DLD1 (cell line): Measurements from ENCODE around the gene SCN8A.
"Not testable (repeated sequence)": the region's sequence is repeated elsewhere in the genome, so short reads cannot be mapped to it uniquely, and the experiment has no call there.

Experiments used
- in situ Hi-C: cut with HindIII; loops from 2 replicates; pipeline ENCODE4 v1.10.0; 2017; ENCODE audit warnings: low sequenced_read_pairs

Gene SCN8A

DNA sequence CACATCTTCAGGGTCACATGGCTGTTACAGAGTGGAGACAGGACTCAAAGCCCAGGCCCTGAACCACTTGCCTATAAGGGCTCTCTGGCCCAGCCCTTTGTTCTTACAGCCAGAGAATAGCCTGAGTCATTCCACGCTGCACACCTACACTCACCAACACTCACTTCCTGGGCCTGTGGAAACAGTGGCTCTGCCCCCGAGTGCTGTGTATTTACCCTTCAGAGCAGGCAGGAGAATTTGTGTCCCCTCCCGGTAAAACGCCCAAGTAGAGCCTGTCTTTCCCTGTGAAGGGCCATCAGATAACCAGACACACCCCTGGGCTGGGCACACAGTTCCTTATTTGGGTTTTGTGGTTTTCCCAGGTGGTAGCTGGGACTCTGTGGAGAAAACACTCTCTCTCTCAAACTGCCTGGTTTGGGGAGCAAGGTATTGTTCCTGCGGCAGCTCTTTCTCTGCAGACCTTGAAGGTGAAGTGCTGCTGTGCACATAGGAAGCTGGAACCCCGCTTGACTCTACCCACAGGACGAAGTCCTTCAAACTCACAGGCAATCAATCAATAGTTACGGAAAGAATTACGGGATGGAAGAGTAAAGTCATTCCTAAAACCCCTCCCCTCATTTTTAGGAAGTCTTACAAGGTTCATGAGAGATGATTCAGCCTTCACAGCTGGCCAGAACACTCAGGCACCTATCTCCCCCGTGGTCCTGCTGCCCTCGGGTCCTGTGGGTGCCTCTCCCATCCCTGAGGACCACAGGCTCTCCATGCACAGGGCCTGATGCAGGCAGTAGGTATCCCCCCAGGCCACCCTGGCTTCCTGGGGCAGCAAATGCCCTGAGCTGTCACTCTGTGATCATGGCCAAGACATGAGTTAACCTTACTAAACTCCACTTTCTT, 237.1 kb downstream of the SCN8A start:
- in situ Hi-C loops = no loop called here

DNA sequence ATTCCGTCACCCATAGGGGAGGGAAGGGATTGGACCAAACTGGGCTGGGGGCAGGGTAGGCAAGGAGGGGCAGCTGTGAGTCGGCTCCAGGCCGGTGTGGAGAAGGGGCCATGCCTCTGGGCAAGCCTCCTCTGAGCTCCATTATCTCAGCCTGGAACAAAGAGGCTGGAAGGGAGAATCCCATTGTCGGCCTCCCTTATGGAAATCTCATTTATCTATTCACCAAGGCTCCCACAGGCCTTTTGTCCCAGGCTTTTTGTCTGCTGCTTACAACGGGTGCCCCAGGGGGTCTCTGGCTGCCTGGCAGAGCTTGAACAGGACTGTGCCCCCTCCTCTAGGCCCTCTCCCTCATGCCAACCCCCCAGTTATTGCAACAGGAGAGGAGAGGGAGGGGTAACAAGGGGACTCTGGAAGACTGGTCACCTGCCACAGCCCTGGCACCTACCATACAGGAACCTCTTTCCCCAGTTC, 238.0 kb downstream of the SCN8A start:
- in situ Hi-C loops = no loop called here

DNA sequence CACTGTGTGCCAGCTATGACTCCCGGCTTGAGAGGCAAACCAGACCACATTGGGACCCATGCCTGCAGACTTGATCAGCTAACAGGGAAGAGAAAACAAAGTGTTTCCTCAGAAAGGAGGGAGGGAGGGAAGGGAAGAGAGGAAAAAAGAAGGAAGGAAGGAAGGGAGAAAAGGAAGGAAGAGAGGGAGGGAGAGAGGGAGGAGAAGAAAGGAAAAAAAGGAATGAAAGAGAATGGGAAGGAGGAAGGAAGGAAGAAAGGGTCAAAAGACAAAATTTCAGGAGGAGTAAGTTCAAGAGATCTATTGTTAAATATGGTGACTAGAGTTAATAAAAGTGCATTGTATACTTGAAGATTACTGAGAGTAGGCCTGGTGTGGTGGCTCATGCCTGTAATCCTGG, 238.6 kb downstream of the SCN8A start:
- in situ Hi-C loops = no loop called here

DNA sequence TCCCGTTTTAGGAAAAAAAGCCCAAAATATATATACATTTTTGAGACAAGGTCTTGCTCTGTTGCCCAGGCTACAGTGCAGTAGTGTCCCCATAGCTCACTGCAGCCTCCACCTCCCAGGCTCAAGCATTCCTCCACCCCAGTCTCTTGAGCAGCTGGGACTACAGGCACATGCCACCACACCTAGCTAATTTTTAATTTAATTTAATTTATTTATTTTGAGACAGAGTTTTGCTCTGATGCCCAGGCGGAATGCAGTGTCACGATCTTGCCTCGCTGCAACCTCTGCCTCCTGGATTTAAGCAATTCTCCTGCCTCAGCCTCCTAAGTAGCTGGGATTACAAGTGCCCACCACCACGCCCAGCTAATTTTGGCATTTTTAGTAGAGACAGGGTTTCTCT, 240.8 kb downstream of the SCN8A start:
- in situ Hi-C loops = not testable (repeated sequence)

DNA sequence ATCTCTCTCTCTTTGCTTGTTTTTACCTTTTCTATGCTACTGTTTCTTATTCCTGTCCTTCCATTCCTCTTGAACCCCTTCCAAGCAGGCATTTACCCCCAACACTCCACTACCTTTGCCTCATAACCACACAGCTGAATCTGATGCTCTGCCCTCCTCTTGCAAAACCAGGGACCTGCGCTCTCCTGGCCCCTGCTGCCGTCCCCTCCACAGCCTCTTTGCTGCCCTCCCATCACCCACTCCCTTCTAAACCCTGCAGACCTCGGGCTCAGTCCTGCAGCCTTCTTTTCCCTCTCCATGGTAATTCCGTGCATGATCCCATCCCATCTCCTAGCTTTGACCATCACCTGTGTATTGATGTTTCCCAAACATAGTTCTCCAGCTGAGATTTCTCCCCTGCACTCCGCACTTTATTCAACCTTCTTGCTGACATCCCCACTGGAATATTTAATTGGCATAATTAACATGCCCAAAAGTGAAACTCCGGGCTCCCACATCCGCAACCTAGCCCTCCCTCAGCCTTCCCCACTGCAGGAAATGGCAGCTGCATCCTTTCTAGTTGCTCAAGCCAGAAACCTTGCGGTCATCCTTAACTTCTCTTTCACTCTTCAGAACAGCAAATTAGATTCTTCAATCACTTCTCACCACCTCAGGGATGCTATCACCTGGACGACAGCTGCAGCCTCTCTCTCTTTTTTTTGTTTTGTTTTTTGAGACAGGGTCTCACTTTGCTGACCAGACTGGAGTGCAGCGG, 241.5 kb downstream of the SCN8A start:
- in situ Hi-C loops = no loop called here

DNA sequence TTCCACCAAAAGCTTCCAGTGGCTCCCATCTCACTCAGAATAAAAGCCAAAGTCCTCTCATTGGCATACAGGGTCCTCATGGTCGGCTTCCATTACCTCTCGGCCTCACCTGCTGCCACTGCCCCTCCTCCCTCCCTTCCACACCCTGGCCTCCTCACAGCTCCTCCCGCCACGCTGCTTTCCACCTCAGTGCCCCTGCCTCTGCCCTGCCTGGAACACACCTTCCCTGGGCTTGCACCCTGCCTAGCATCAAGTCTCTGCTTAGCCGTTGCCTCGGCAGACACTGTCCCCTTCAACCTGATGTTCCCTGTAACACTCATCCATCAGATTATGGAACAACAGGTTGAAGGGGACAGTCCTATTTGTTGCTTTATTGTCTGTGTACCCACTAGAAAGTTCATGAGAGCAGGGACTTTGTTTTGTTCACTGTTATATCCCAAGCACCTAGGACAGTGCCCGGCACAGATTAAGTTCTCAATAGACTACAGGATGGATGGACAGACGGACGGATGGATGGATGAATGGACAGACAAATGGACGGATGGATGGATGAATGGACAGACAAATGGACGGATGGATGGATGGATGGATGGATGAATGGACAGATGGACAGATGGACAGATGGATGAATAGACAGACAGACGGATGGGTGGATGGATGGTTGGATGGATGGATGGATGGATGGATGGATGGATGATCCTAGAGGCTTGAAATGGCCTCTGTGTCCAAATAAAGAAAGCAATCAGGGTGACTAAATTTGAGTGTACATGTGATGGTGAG, 242.6 kb downstream of the SCN8A start:
- in situ Hi-C loops = no loop called here

DNA sequence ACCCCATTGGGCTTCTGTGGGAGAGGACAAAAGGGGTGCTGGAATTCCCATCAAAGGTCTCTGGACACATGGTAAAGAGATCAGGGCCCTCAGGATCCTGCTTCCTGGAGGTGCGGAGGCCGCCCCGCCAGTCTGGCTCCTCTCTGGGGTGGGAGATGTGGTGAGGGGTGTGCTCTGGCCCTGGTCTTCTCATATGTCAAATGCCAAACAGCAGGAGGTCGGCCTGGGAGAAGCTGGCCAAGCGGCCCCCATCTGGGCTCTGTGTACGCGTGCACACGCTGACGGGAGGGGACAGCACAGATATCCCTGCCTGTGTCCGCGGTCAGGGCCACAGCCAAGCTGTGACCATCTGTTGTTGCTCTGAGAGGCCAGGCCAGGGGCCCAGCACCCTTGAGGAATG, 243.4 kb downstream of the SCN8A start:
- in situ Hi-C loops = no loop called here

DNA sequence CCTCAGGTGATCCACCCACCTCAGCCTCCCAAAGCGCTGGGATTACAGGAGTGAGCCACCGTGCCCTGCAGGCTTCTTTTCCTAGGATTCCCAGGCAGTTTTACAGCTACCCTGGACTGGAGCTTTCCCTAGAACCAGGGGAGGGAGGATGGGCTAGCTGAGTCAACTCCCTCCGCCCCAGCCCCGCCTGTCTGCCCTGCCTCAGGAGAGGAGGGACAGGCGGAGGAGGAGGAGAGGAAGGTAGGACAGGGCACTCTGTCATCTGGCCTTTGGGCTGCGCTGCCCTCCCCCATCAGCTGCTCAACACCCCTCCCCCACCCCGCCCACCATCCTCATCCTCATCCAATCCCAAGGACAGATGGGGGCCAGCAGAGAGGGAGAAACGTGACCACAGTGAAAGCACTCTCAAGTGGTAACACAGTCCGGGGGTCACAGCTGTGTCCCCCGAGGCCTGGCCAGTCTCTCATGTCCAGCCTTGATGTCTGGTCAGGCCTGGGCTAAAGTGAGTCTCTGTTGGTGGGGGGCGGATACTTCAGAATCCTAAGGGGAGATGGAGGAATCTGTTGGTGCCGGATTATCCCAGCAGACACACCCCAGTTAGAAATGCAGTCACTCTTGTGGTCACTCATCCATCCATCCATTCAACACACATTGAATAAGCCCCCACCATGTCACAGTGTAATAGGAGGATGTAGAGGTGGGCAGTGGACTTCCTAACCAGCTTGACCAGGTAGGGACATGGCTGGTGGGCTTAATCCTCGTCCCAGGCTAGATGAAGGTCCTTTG, 245.2 kb downstream of the SCN8A start:
- in situ Hi-C loops = no loop called here

DNA sequence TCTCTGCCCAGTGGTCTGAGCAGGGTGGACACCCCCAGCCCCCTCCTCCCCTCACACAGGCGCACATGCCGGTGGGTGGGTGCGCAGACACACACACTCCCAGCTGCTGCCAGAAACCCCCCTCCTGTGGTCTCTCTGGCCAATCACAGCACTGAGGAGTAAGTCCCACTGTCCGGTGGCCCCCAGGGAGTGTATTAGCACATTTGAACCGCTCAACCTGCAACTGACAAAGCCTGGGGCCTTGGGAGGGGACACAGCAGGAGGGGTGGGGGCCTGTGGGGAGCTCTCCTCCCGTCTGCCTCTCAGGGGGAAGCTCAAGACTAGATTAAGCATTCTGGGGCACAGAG, 245.8 kb downstream of the SCN8A start:
- in situ Hi-C loops = no loop called here

DNA sequence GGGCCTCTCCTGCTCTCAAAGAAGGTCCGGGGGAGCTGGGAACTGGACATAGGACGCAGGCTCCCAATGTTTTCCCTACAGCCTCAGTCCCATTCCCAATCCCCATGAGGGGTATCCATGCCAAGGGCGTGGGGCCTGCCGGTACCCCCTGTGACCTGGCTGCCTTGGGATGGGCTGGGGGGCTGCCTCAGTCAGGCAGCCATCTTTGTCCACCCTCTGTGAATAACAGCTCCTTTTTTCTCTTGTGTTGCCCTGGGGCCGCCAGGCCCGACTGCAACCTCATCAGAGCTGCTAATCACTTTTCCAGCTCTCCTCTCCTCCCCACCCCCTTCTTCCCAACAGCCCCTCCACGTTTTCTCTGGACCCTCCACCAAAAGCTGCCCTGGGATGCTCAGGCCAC, 246.3 kb downstream of the SCN8A start:
- in situ Hi-C loops = no loop called here

DNA sequence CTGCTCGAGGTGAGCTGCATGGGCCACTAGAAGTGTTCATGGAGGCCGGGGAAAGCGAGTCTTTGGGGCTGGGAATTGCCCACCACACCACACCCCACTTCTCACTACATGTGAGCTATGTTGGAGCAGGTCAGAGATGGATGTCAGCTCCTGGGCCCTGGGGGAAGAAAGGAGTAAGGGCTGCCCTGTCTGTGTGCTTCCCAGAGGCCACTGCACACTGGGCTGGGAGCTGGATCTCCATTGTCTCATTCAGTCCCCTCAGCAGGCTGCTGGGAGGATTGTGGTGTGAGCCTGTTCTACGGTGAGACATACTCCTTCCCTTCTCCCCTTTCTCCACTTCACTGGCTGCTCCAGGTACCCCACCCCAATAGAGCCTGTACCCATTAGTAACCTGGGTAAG, 247.0 kb downstream of the SCN8A start:
- in situ Hi-C loops = no loop called here

DNA sequence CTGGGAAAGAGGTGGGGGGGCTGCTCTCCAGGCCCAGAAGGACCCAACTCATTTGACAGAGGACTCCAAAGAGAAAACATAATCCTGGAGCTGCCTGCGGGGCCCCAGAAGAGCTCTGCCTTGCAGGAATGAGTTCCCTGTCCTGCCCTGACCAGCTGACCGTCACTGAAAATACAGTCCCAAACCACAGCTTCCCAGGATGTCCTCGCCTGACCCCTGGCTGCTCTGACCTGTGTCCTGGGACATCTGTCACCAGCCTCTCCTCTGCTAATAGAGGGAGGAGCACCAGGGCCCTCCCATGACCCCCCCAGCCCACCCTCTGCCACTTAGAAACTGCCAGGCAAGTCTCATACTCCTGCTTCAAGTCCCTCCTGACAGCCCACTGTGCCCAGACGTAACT, 247.7 kb downstream of the SCN8A start:
- in situ Hi-C loops = no loop called here

DNA sequence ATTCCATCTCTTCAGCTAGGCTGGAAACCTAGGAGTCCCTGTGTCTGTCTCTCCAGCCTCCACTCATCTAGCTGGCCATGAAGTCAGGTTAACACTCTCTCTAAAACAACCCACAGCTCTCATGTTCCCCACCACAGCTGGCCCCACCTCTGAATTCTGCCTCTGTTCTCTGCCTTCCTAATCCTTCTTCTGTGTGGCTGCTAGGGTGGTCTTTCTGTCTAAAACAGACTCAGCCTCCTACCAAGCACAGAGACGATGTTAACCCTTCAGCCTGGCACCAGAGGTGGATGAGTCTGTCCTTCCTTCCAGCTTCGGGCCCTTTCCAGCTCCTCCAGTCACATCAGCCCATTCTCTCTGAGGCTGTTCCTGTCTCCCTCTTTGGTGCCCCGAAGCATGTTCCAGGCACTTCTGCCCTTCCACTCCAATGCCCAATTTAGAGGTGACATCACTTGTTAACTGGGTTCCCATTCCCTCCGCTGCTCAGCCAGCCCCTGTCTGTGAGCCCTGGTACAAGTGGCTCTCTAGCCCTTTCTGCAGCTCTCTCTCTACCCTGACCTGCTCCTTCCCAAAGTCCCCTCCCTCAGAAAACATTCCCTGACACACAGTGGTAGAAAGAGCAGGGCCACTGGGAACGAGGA, 248.4 kb downstream of the SCN8A start:
- in situ Hi-C loops = no loop called here

DNA sequence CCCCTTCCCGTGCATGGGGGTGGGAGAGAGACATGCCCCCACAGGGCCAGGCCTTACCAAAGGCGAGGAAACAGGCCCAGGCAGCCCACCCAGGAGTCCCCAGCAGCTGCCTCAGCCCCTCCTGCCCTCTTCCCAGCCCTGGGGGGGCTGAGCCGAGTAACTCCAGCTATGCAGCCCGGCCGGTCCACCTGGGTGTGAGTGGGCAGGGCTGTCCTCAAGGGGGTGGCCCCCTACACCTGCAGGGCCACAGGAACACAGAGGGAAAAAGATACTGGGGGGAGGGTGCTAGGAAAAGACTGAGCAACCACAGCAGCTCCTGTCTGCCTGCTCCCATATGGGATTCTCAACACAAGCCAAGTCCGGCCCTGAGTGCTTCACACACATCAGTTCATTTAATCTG, 249.9 kb downstream of the SCN8A start:
- in situ Hi-C loops = no loop called here

DNA sequence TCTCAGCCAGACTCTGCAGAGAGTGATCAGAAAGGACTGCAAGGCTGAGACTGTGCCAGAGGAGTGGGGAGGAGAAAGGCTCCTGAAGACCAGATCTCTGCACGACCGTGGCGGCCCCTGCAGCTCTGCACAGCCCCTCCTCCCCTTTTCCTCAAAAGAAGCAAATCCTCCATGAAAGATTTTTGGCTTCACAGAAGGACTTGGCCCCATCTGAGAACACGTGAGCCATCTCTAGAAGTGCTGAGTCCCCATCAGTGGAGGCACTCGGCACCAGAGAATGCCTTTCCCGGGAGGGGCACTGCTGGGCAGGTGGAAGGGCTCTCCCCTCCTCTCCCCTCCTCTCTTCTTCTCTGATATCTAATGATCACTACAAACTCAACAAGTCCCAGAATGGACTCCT, 250.7 kb downstream of the SCN8A start:
- in situ Hi-C loops = no loop called here

DNA sequence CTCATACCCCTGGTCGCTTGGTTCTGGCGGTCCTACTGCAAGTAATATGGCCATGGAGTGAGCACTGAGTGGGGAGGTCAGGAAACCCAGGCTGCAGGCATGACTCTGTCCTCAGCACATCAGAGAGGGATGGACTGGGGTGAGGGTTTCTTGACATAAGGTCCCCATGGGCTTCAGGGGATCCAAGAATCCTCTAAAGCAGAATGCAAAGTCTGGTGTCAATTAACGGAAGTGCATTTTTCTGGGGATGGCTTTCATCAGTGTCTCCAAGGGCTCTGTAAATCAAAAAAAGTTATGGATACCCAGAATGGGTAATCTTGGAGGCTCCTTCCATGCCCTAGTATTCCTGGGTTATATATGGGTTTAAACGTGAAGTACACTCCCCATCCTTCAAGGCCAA, 253.8 kb downstream of the SCN8A start:
- in situ Hi-C loops = no loop called here

DNA sequence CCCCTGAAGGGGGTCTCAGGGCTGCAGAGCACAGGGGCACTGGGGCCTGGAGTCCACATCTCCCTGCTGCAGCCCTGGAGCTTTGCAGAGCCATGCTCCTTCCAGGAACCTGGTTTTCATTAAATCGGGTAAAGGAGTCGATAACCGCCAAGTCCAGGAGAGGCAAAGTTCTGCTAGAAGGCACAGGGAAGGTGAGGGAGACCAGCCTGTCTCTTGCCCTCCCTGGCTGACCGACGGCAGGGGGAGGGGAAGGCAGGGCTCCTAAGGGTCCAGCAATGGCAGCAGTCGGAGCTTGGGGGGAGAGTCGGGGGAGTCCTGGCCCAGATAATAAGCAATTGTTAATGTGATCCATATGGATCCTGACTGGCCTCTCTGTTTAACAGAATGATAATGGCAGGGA, 254.4 kb downstream of the SCN8A start:
- in situ Hi-C loops = no loop called here

DNA sequence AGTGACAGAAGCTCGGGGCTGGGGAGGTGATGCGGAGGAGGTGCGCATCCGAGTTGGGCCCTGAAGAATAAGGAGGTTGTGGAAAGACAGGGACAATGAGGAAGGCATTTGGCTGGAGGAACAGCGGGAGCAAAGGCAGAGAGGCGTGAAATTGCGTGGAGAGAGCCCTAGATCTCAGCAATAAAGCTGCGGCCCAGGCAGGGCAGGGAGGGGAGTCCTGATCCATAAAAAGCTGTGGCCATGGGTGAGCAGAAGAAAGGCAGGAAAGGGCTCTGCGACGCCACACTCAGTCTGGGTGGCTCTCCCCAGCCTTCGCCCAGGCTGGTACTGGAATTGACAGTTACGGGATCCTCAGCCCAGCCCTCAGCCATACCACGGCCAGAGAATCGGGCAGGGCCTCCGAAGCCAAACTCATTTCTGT, 255.2 kb downstream of the SCN8A start:
- in situ Hi-C loops = no loop called here

DNA sequence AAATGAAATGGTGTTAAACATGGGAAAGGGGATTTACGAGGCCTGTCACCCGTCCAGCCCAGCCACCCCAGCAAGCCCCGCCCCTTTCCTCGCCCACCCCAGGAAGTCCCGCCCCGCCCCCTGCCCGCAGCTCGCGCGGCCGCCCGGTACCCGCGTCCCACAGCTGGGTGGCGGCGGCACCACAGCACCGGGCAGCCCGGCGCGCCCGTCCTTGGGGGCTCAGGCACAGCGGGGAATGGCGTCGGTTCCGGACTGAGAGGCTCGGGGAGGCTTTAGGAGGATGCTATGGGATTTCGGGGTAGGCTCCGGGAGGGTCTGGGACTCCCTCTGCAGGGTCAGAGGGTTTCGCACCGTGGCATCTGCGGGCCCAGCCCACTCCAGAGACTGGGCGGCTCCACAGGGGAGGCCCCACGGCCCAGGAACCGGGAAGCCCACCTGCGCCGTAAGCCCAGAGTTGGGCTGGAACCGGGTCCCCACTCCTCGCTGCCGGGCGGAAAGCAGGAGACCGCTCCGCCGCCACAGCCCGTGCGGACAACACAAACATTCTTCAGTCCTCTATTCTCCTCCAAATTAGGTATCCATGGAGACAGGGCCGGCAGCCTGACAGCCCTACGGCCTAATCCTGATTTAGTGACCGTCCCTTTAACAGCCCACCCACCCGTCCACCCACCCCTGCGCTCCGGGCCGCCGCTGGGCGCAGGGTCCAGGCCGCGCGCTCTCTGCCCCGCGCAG, 256.0 kb downstream of the SCN8A start:
- in situ Hi-C loops = no loop called here
